Activated CD8-positive, alpha-beta memory T cell treated with anti-CD3 and anti-CD28 coated beads, Interleukin-2, amount 10 ng/mL, durations not matched to agents 7 days and 5 days (primary cell): ENCODE measurements around the gene TRABD2A. TPM values are rescaled to one million over a fixed set of nuclear protein-coding genes. Genes with fewer than 3 reads are reported as not detected.
A peak's percentile ranks its signal among the peaks of the same experiment; 100 is the strongest.

ENCODE experiments used
- ATAC-seq: fragments of 150-1000 bp; cut with Tn5 transposase; one replicate; pipeline ENCODE4 v1.10.0; 2021; ENCODE audit warnings: moderate library complexity
- CTCF ChIA-PET: fragments of 350-600 bp; sonication (Branson Sonifier 250); formaldehyde crosslinking; loops from one replicate; lab custom pipeline; 2021; ENCODE audit warnings: antibody characterized with exemption; lab: Charles Lee
- DNase-seq: peaks from one replicate; pipeline ENCODE4 v3.0.0-alpha.2; 2020
- H3K27ac Mint-ChIP-seq: one replicate; pipeline ENCODE4 v1.8.0; 2021; ENCODE audit warnings: mild to moderate bottlenecking, mixed read lengths
- H3K27me3 Mint-ChIP-seq: one replicate; pipeline ENCODE4 v1.8.0; 2021; ENCODE audit warnings: mixed read lengths
- H3K36me3 Mint-ChIP-seq: one replicate; pipeline ENCODE4 v1.8.0; 2021; ENCODE audit warnings: mild to moderate bottlenecking, mixed read lengths
- H3K4me1 Mint-ChIP-seq: one replicate; pipeline ENCODE4 v1.8.0; 2021; ENCODE audit warnings: mixed read lengths
- H3K4me3 Mint-ChIP-seq: one replicate; pipeline ENCODE4 v1.8.0; 2021; ENCODE audit warnings: mild to moderate bottlenecking, moderate library complexity, mixed read lengths
- H3K9me3 Mint-ChIP-seq: one replicate; pipeline ENCODE4 v1.8.0; 2022; ENCODE audit warnings: low read depth, mixed read lengths
- total RNA-seq, 2 experiments: library from RNA; stranded (reverse); gene quantifications; one replicate each; pipeline ENCODE4 v1.2.3, GENCODE V29; 2021

The TRABD2A gene
- total RNA-seq, 2 experiments from 2014 or later, result 30.2 to 32.4 TPM

DNA sequence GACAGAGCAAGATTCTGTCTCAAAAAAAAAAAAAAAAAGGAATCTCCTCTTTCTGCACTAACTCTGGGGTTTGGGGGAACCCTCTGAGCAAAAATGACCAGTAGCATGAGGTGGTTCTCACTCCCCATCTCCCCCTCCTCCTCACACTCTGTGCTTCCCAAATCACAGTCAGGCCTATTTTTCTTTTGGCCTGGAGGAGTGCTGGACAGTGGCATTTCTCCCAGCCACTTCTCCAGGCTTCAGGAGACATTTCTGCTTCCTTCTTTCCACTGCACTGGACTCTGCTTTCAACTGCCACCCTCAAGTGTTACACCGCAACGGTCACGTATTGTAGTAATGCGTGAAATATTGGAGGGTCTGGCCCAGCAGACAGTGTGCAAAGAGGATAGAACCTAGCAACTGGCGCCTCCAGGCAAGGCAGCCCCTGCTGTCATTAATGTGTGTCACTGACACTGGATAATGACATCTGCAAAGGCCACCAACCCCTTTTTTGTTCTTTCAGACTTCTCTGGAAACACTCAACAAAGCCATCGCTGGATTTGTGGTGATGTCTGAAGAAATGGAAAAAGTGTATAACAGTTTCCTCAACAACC lies 68.9 kb downstream of the TRABD2A start:
- Mint-ChIP-seq H3K9me3 (no peaks in the 10 kb centered on the region), H3K27me3 (peaks cover 5% of the 10 kb centered on the region), H3K36me3 (peaks cover 3% of the 10 kb centered on the region), H3K4me3 (no peak overlapping the region), H3K27ac (no peak overlapping the region), H3K4me1 (peaks cover 9% of the 10 kb centered on the region)
- CTCF ChIA-PET, result no interaction called here
- ATAC-seq (no peak), DNase-seq (no peak)

DNA sequence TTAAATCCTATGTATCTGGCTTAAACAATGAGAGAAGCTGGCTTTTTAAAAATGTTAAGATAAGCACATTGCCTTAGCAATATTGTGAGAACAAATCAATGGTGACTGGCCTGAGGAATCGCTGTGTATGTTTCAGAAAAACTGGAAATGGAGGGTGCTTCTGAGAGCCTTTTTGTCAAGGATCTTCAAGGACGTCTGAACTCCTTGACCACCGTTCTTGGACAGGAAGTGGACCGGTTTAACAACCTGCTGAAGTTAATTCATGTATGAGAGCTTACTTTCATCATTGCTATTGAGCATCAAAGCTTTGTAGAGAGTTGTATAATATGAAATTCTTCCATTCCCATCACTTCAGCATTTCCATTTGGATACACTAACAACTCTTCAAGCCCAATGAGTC lies 72.6 kb downstream of the TRABD2A start:
- H3K27me3 Mint-ChIP-seq, result peaks cover 3% of the 10 kb centered on the region
- ATAC-seq, result no peak
- H3K36me3 Mint-ChIP-seq, result no peaks in the 10 kb centered on the region
- DNase-seq, result no peak
- H3K9me3 Mint-ChIP-seq, result no peaks in the 10 kb centered on the region
- CTCF ChIA-PET, result no interaction called here
- H3K4me3 Mint-ChIP-seq, result no peak overlapping the region
- H3K27ac Mint-ChIP-seq, result no peak overlapping the region
- H3K4me1 Mint-ChIP-seq, result no peaks in the 10 kb centered on the region

DNA sequence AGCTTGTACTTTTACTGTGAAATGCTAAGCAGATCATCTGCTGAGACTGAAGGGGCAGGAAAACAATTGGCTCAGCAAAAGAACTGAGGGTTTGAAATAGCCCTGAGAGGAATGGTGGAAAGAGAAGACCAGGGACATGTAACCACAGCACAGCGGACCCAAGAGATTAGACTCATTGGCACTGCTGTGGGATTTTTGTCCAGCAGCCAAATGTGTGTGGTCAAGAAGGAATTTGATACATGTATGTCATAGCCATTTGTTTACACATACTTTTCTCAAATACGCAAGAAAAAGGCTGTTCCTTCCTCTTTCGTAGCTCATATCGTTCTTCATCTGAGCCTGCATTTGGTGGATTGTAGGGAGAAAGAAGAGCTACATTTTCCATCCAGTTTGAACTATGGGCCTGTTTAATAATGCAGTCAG lies 73.8 kb downstream of the TRABD2A start:
- peaks cover 1% of the 10 kb centered on the region for H3K36me3 Mint-ChIP-seq
- H3K4me3 Mint-ChIP-seq, result no peak overlapping the region
- no peaks in the 10 kb centered on the region for H3K4me1 Mint-ChIP-seq
- no peak for ATAC-seq
- no peak for DNase-seq
- H3K27me3 Mint-ChIP-seq, result no peaks in the 10 kb centered on the region
- H3K27ac Mint-ChIP-seq, result no peak overlapping the region
- CTCF ChIA-PET, result no interaction called here
- peaks cover 2% of the 10 kb centered on the region for H3K9me3 Mint-ChIP-seq

DNA sequence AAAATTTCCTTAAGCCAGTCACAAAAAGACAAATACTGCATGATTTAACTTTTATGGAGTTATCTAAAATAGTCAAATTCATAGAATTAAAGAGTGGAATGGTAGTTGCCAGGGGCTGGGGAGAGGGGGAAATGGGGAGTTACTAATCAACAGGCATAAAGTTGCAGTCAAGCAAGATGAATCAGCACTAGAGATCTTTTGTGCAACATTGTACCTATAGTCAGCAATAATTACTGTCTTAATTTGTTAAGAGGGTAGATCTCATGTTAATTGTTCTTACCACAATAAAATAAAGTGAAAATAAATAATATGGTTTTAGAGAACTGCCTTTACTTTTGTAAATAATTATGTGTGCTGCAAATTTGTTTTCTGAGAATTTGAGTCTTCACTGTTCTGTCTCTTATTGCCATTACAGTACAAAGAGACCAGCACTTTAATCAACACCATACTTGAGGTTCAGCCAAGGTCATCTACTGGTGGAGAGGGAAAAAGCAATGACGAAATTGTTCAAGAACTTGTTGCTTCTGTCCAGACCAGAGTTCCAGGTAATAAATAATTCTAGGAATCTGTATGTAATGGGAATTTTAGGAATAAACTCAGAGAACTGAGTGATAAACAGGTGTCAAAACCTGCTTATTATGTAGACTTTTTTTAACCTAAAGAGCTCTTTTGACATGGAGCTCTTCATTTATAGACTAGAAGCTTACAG lies 75.5 kb downstream of the TRABD2A start:
- Mint-ChIP-seq H3K27me3 (no peaks in the 10 kb centered on the region), H3K9me3 (peaks cover 2% of the 10 kb centered on the region), H3K4me3 (no peak overlapping the region), H3K36me3 (peaks cover 6% of the 10 kb centered on the region), H3K27ac (no peak overlapping the region), H3K4me1 (peaks cover 2% of the 10 kb centered on the region)
- CTCF ChIA-PET, result interaction anchor here (0.8 kb wide), 1 partner anchor 41 kb away, joined by 3 read pairs; no protein-coding TSS in a partner anchor
- ATAC-seq (no peak), DNase-seq (no peak)

DNA sequence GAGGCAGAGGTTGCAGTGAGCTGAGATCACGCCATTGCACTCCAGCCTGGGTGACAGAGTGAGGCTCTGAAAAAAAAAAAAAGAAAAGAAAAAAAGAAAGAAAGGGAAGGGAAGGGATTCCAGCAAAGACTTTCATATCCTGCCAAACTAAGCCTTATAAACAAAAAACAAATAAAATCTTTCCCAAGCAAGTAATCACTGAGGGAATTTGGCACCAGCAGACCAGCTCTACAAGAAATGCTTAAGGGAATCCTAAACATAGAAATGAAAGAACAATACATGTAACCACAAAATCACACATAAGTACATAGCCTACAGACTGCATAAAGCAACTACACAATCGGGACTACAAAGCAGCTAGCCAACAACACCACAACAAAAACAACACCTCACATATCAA lies 79.1 kb downstream of the TRABD2A start:
- no peak for ATAC-seq
- no peak for DNase-seq
- CTCF ChIA-PET, result no interaction called here
- Mint-ChIP-seq H3K27me3 (no peaks in the 10 kb centered on the region), H3K4me3 (no peak overlapping the region), H3K36me3 (peaks cover 6% of the 10 kb centered on the region), H3K9me3 (peaks cover 2% of the 10 kb centered on the region), H3K27ac (no peak overlapping the region), H3K4me1 (peaks cover 10% of the 10 kb centered on the region)

DNA sequence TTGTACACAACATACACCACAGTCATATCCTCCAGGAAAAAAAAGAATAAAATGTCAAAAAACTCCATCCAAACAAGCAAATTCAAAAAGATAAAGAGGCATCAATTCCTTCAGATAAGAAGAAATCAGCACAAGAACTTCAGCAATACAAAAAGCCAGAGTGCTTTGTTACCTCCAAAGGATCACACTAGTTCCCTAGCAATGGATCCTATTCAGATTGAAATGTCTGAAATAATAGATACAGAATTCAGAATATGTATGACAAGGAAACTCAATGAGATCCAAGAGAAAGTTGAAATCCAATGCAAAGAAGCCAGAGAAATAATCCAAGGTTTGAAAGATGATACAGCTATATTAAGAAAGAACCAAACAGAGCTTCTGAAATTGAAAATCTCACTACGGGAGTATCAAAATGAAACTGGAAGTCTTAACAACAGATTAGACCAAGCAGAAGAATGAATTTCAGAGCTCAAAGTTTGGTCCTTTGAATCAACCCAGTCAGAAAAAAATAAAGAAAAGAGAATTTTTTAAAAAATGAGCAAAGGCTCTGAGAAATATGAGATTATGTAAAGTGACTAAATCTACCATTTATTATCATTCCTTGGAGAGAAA lies 80.6 kb downstream of the TRABD2A start:
- H3K27ac Mint-ChIP-seq, result peak overlapping the region; percentile 64
- peaks cover 2% of the 10 kb centered on the region for H3K9me3 Mint-ChIP-seq
- H3K27me3 Mint-ChIP-seq, result no peaks in the 10 kb centered on the region
- CTCF ChIA-PET, result interaction anchor here (0.9 to 1.0 kb wide), 2 partner anchors 18 to 59 kb away, joined by 3 to 6 read pairs; no protein-coding TSS in a partner anchor
- H3K4me3 Mint-ChIP-seq, result peak overlapping the region; percentile 50
- peaks cover 6% of the 10 kb centered on the region for H3K36me3 Mint-ChIP-seq
- no peak for ATAC-seq
- H3K4me1 Mint-ChIP-seq, result peaks cover 11% of the 10 kb centered on the region
- no peak for DNase-seq

DNA sequence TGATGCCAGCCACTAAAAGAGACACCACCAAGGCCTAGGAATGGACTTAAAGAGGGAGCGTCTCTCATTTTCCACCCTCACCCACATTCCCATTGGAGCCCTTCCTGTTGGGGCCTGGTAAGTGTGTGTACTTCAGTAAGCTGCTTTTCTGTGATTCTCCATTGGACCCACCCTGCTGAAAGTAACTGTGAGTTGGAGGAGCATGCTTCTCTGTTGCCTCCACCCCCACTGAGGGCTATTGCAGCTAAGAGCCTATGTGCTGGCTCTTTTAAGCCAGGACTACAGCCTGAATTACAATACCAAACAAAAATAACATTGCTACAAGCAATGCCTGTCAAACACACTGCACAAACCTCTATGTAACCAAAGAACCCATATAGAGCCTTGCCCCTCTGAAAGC lies 81.1 kb downstream of the TRABD2A start:
- Mint-ChIP-seq H3K9me3 (peaks cover 2% of the 10 kb centered on the region), H3K27me3 (no peaks in the 10 kb centered on the region), H3K4me3 (peak overlapping the region; percentile 50), H3K27ac (peak overlapping the region; percentile 64), H3K4me1 (peaks cover 11% of the 10 kb centered on the region), H3K36me3 (peaks cover 6% of the 10 kb centered on the region)
- ATAC-seq (no peak), DNase-seq (no peak)
- CTCF ChIA-PET, result interaction anchor here (1.0 to 1.5 kb wide), 2 partner anchors 15 to 59 kb away, joined by 3 to 6 read pairs; no protein-coding TSS in a partner anchor

DNA sequence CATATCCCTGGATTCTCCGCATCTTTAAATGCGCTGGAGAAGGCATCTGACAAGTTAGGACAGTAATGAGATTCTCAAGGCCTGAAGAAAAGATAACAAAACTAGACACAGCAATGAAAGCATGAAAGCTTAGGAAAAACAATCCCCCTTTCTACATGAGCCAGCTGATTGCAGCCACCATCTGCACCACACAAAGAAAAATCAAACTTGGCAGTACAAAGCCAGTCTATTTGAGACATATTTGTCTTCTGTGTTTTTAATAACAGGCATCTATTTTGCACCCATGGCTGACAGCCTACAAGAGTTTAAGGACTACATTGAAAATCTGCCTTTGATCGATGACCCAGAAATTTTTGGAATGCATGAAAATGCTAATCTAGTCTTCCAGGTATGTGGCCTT lies 83.6 kb downstream of the TRABD2A start:
- CTCF ChIA-PET, result interaction anchor here (1.2 to 1.4 kb wide), 2 partner anchors 14 to 55 kb away, joined by 3 read pairs; no protein-coding TSS in a partner anchor

DNA sequence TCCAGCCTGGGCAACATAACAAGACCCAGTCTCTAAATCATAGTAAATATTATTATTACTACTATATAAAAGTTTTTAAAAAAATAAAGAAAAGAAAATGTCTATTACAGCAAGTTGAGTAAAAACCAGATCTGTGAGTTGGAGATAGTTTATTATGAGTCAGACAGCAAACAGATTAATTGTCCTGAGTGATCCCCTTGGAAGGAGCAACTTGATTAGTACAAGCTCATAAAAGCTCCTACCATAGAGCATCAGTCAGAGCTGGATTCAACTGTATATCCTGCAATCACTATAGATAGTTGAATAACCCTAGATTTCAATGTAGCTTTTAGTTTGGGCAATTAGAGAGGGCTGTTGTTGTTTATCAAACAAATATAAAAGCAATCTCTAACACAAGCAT lies 84.1 kb downstream of the TRABD2A start:
- DNase-seq, result no peak
- no peaks in the 10 kb centered on the region for H3K27me3 Mint-ChIP-seq
- no peak overlapping the region for H3K27ac Mint-ChIP-seq
- peaks cover 14% of the 10 kb centered on the region for H3K4me1 Mint-ChIP-seq
- no peak overlapping the region for H3K4me3 Mint-ChIP-seq
- H3K9me3 Mint-ChIP-seq, result peaks cover 4% of the 10 kb centered on the region
- ATAC-seq, result no peak
- peaks cover 2% of the 10 kb centered on the region for H3K36me3 Mint-ChIP-seq
- CTCF ChIA-PET, result interaction anchor here (1.2 to 1.4 kb wide), 3 partner anchors 7 to 55 kb away, joined by 3 read pairs; no protein-coding TSS in a partner anchor

More for the DNA sequence above, 83.6 kb downstream of the TRABD2A start:
- no peaks in the 10 kb centered on the region for H3K27me3 Mint-ChIP-seq
- H3K9me3 Mint-ChIP-seq, result peaks cover 6% of the 10 kb centered on the region
- ATAC-seq (no peak), DNase-seq (no peak)
- peaks cover 14% of the 10 kb centered on the region for H3K4me1 Mint-ChIP-seq
- no peak overlapping the region for H3K4me3 Mint-ChIP-seq
- no peak overlapping the region for H3K27ac Mint-ChIP-seq
- peaks cover 6% of the 10 kb centered on the region for H3K36me3 Mint-ChIP-seq

DNA sequence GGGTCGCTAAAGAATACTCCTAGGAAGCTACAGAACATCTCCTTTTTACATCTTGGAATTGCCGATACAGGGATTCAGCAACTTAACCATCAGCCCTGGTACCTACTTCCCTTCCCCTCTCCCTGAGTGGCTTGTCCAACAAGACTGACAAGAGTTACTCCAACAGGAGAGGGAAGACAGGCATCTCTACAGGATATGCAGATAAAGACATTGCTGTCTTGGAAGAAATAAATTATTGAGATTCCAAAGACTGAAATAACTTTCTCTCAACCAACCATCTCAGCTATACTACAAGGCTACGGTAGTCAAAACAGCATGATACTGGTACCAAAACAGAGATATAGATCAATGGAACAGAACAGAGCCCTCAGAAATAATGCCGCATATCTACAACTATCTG lies 87.2 kb downstream of the TRABD2A start:
- Mint-ChIP-seq H3K27me3 (no peaks in the 10 kb centered on the region), H3K36me3 (no peaks in the 10 kb centered on the region), H3K4me3 (no peak overlapping the region), H3K27ac (no peak overlapping the region), H3K9me3 (peaks cover 4% of the 10 kb centered on the region), H3K4me1 (peaks cover 5% of the 10 kb centered on the region)
- DNase-seq (no peak), ATAC-seq (no peak)
- CTCF ChIA-PET, result no interaction called here

DNA sequence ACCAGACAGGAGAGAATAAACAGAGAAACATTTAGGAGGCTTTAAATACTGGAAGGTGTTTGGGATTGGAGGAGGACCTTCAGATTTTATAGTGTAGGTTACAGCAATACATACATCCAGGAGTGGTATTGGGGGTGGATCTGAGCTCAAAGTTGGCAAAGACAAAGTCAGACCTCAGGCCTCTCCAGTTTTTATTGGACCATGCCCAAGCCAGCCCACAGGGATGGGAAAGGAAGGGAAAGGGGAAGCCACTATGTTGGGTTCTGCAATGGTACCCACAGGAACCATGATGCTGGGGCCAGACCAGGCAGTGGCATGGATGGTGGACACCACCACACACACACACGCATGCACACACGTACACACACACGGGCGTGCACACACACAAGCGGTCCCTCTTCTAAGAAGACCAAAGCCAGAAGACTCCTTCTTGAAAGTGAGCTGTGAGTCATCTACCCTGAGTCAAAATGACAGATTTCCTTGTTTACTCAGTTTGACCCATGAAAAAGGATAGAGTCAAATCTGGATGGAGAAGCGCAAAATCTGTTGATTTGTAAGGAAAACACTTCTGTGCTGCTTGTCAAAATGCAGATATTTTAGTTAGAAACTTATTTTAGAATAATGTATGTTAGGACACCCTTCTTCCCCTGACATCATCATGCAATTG lies 87.9 kb downstream of the TRABD2A start:
- DNase-seq, result no peak
- ATAC-seq, result no peak
- Mint-ChIP-seq H3K27me3 (no peaks in the 10 kb centered on the region), H3K4me1 (peaks cover 5% of the 10 kb centered on the region), H3K9me3 (peaks cover 4% of the 10 kb centered on the region), H3K36me3 (no peaks in the 10 kb centered on the region), H3K27ac (no peak overlapping the region), H3K4me3 (no peak overlapping the region)
- CTCF ChIA-PET, result no interaction called here

DNA sequence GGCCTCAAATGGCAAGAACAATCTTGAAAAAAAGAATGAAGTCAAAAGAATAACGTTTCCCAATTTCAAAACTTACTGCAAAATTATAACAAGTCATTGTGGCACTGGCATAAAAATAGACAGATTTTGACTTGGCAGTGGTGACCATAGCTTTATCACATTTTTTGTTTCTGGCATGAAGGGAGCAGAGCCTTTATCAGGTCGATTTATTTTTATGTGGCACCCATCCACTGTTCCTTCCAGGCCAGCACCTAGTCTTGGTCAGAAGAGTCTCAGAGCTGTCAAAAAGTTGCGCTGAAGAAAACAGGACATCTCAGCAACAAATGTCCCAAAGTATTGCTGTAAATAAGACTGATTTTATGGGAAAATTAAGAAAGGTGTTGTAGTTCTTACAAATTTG lies 92.4 kb downstream of the TRABD2A start:
- H3K27me3 Mint-ChIP-seq, result no peaks in the 10 kb centered on the region
- H3K27ac Mint-ChIP-seq, result no peak overlapping the region
- CTCF ChIA-PET, result interaction anchor here (1.7 kb wide), 1 partner anchor 76 kb away, joined by 3 read pairs; no protein-coding TSS in a partner anchor
- H3K4me1 Mint-ChIP-seq, result peaks cover 9% of the 10 kb centered on the region
- ATAC-seq (no peak), DNase-seq (no peak)
- H3K9me3 Mint-ChIP-seq, result peaks cover 3% of the 10 kb centered on the region
- H3K4me3 Mint-ChIP-seq, result no peak overlapping the region
- peaks cover 2% of the 10 kb centered on the region for H3K36me3 Mint-ChIP-seq

DNA sequence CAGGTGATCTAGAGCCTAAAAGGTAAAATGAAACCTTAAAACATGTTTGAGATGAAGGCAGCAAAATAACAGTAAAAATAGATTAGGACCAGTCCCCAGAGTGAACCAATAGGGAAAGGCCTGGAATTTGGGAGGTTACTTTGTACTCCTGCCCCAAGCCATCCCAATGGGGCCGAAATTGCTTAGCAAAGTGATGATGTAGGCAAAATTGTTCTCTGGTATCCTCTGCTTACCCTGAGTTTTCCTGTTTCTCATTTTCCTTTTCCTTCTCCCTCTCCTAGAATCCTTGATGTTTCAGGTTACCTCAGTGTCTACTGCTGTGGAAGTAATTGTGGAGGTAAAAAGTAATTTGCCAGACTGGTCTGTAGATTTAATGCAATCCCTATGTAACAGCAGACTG lies 92.9 kb downstream of the TRABD2A start:
- ATAC-seq (no peak), DNase-seq (no peak)
- H3K9me3 Mint-ChIP-seq, result no peaks in the 10 kb centered on the region
- no peak overlapping the region for H3K4me3 Mint-ChIP-seq
- H3K4me1 Mint-ChIP-seq, result peaks cover 13% of the 10 kb centered on the region
- no peaks in the 10 kb centered on the region for H3K27me3 Mint-ChIP-seq
- peaks cover 3% of the 10 kb centered on the region for H3K36me3 Mint-ChIP-seq
- CTCF ChIA-PET, result interaction anchor here (1.7 kb wide), 1 partner anchor 77 kb away, joined by 3 read pairs; no protein-coding TSS in a partner anchor
- no peak overlapping the region for H3K27ac Mint-ChIP-seq
